GM18520 (cell line): Measurements from ENCODE around the gene ZNF724.
"Not testable (repeated sequence)": the region's sequence is repeated elsewhere in the genome, so short reads cannot be mapped to it uniquely, and the experiment has no call there.

ENCODE experiments used
- ATAC-seq: cut with Tn5 transposase; IDR thresholded peaks from one replicate; pipeline ENCODE4 v1.9.1; 2021; ENCODE audit not compliant: unreplicated experiment

The ZNF724 gene

DNA sequence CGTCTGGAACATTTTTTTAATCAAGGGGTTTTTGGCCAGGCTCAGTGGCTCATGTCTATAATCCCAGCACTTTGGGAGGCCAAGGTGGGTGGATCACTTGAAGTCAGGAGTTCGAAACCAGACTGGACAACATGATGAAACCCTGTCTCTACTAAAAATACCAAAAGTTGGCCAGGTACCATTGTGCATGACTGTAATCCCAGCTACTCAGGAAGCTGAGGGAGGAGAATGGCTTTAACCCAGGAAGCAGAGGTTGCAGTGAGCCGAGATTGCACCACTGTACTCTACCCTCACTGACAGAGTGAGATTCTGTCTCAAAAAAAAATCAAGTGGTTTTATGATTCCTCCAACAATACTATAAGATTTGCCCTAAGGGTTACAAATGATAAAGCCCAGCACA lies 3.1 kb upstream of the ZNF724 start:
- ATAC-seq: not testable (repeated sequence)

DNA sequence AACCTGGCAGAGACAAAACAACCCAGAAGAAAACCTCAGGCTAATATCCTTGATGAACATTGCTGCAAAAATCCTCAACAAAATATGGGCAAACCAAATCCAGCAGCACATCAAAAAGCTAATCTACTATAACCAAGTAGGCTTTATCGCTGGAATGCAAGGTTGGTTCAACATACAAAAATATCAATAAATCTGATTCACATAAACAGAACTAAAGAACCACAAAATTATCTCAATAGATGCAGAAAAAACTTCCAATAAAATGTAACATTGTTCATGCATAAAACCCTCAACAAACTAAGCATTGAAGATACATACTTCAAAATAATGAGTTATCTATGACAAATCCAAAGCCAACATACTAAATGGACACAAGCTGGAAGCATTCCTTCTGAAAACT lies 8.8 kb downstream of the ZNF724 start:
- ATAC-seq: no peak

DNA sequence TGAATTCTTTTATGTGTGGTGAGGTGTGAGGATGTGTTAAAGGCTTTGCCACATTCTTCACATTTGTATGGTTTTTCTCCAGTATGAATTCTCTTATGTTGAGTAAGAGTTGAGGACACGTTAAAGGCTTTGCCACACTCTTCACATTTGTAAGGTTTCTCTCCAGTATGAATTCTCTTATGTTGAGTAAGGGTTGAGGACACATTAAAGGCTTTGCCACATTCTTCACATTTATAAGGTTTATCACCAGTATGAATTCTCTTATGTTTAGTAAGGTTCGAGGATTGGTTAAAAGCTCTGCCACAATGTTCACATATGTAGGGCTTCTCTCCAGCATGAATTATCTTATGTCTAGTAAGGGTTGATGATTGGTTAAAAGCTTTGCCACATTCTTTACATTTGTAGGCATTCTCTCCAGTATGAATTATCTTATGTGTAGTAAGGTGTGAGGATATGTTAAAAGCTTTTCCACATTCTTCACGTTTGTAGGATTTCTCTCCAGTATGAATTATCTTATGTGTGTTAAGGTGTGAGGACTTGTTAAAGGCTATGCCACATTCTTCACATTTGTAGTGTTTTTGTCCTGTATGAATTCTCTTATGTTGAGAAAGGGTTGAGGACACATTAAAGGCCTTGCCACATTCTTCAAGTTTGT lies 27.1 kb downstream of the ZNF724 start:
- no peak for ATAC-seq

DNA sequence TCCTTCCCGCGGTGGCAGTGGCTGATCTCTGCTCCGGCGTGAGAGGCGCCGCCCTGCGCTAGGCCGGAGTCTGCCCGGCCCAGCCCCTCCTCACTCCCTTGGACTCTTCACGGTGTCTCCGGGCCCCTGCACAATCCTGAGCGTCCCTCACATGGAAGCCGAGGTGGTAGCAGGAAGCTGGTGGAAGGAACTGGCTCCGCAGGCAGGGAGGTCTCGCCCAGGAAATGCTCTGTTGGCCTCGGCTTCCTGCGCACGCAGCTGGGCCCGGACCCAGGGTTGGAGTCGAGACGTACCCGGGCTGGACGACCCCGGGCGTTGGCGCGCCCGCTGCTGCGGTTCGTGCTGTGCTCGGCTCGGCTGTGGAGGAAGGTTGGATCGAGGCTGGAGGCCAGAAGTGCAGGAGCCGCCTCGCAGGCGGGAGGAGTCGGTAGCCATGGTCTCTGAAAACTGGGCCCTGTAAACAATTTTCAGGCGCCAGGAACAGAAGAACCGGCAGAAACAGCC lies 46.3 kb downstream of the ZNF724 start:
- ATAC-seq: no peak

DNA sequence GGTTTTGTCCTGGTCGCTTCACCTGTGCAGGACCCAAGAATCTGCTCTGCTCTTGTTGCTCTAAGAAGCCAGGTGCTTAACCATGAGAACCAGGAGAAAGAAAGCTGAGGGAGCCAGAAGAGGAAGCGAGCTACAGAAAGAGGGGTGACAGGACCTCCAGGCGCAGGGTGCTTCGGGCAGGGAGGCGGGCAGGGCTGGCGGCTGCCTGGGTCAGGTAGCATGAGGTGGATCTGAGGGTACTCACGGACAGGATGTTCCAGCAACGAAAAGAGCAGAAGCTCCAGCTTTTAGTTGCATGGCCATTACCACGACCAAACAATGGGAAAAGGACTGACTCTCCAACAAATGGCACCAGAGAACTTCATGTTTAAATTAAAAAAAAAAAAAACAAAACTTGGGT lies 59.9 kb downstream of the ZNF724 start:
- no peak for ATAC-seq

DNA sequence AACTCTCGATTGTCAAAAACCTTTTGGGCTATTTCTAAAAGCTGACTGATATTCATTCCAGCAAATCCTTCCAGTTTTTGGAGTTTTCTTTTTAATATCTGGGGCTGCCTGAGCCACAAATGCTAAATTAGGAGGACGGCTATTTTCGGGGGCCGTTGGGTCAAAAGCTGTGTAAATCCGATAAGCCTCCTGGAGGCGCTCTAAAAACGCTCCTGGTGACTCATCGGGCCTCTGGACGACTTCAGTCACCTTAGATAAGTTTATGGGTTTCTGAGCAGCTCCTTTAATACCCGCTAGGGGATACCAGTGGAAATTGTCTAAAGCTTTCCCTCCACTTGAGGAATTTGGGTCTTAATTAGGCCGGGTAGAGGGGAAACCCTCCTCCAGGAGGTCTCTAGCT lies 66.9 kb downstream of the ZNF724 start:
- ATAC-seq: no peak
